BJ (cell line): ENCODE results near the gene SLC6A9. TPM values are rescaled to one million over a fixed set of nuclear protein-coding genes. Genes with fewer than 3 reads are reported as not detected.

Experiments used
- CTCF ChIA-PET: fragments of 350-600 bp; formaldehyde crosslinking; extraction: SDS; loops from one replicate; lab custom pipeline; 2021; ENCODE audit warnings: antibody characterized with exemption, inconsistent platforms; lab: Yijun Ruan, JAX
- POLR2A ChIA-PET: fragments of 300-600 bp; sonication (Branson Sonifier 250); formaldehyde crosslinking; extraction: SDS; loops from one replicate; lab custom pipeline; 2021; ENCODE audit warnings: antibody characterized with exemption; lab: Charles Lee
- DNase-seq: peaks from one replicate; pipeline ENCODE4 v3.0.0-alpha.2; 2011; ENCODE audit warnings: low read depth
- H3K27me3 ChIP-seq: 2 replicates; pipeline ENCODE4 v1.6.0; 2011; ENCODE audit warnings: low read length; ENCODE audit not compliant: control insufficient read depth, insufficient read depth
- H3K36me3 ChIP-seq: 2 replicates; pipeline ENCODE4 v1.5.1; 2011; ENCODE audit warnings: low read length; ENCODE audit not compliant: control insufficient read depth, insufficient read depth
- H3K4me3 ChIP-seq: 2 replicates; pipeline ENCODE4 v1.5.1; 2011; ENCODE audit warnings: low read depth, mild to moderate bottlenecking, control low read depth, low read length
- polyA plus RNA-seq: library from polyadenylated mRNA; depleted of rRNA; stranded (reverse); fragments of >200 nt; gene quantifications from 2 replicates; pipeline ENCODE4 v1.2.3, GENCODE V29; 2011
- TF ChIP-seq, protein P1 (sequence below): IDR thresholded peaks from 2 replicates; pipeline ENCODE4 v1.5.1; 2011; ENCODE audit warnings: low read depth, mild to moderate bottlenecking, control low read depth, inconsistent platforms, low read length, moderate library complexity; ENCODE audit not compliant: insufficient read depth

The SLC6A9 gene
- polyA plus RNA-seq, 1 experiment: 53.9 TPM

GRCh38 chr1:44037154-44037553 is 5.9 kb upstream of the SLC6A9 start:
- no peak for DNase-seq
- ChIA-PET CTCF (interaction anchor here (0.7 to 5.5 kb wide), 19 partner anchors 10 to 274 kb away, joined by 3 to 96 read pairs (median 4); partner anchors contain the start of genes ATP6V0B and DMAP1), POLR2A (interaction anchor here (0.6 kb wide), 1 partner anchor 11 kb away, joined by 3 read pairs; no protein-coding TSS in a partner anchor)
- Histone ChIP-seq H3K27me3 (no peaks in the 10 kb centered on the region), H3K36me3 (no peaks in the 10 kb centered on the region), H3K4me3 (no peak overlapping the region)
- TF ChIP-seq, protein P1, sequence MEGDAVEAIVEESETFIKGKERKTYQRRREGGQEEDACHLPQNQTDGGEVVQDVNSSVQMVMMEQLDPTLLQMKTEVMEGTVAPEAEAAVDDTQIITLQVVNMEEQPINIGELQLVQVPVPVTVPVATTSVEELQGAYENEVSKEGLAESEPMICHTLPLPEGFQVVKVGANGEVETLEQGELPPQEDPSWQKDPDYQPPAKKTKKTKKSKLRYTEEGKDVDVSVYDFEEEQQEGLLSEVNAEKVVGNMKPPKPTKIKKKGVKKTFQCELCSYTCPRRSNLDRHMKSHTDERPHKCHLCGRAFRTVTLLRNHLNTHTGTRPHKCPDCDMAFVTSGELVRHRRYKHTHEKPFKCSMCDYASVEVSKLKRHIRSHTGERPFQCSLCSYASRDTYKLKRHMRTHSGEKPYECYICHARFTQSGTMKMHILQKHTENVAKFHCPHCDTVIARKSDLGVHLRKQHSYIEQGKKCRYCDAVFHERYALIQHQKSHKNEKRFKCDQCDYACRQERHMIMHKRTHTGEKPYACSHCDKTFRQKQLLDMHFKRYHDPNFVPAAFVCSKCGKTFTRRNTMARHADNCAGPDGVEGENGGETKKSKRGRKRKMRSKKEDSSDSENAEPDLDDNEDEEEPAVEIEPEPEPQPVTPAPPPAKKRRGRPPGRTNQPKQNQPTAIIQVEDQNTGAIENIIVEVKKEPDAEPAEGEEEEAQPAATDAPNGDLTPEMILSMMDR: no peak

DNA sequence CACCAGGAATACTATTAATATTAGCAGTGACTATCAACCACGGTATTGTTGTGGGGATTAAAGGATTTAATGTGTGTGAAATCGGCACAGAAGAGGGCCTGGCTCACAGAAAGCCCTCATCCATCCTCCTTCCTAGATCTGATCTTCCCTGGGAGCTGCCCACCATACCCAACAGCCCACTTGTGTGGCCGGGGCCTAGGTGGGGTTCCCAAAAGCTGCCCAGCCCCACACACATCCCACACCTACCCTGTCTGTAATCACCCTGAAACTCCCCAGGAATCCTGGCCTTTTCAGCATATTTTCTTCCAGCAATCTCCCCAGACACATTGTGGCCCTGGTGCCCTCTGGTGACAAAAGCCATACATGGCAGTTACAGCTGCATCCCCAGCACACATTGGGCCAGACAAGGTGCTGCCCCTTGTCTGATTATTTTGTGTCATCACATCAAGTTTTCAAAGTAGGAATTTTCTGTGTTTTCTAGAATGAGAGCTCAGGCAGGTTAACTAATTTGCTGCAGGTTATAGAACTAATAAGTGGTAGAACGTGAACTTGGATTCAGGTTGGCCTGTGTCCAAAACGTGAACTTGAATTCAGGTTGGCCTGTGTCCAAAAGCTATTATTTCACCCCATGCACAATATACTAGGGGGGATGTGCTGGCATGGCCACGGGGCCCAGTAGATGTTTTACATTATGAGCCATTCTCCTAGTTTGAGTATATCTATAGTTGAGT is 5.3 kb upstream of the SLC6A9 start:
- Histone ChIP-seq H3K4me3 (no peak overlapping the region), H3K36me3 (no peaks in the 10 kb centered on the region), H3K27me3 (no peaks in the 10 kb centered on the region)
- TF ChIP-seq, protein P1: peak; percentile 80
- CTCF ChIA-PET: interaction anchor here (0.6 to 5.5 kb wide), 22 partner anchors 11 to 561 kb away, joined by 3 to 96 read pairs (median 4); partner anchors contain the start of genes ATP6V0B and DMAP1
- no peak for DNase-seq
- POLR2A ChIA-PET: interaction anchor here (0.6 kb wide), 1 partner anchor 12 kb away, joined by 3 read pairs; no protein-coding TSS in a partner anchor

GRCh38 chr1:44035726-44036408 is 4.6 kb upstream of the SLC6A9 start:
- POLR2A ChIA-PET: no interaction called here
- H3K4me3 ChIP-seq: no peak overlapping the region
- TF ChIP-seq, protein P1: no peak
- CTCF ChIA-PET: interaction anchor here (0.6 to 5.5 kb wide), 17 partner anchors 11 to 560 kb away, joined by 3 to 96 read pairs (median 4); no protein-coding TSS in a partner anchor
- H3K27me3 ChIP-seq: no peaks in the 10 kb centered on the region
- DNase-seq: no peak
- no peaks in the 10 kb centered on the region for H3K36me3 ChIP-seq

DNA sequence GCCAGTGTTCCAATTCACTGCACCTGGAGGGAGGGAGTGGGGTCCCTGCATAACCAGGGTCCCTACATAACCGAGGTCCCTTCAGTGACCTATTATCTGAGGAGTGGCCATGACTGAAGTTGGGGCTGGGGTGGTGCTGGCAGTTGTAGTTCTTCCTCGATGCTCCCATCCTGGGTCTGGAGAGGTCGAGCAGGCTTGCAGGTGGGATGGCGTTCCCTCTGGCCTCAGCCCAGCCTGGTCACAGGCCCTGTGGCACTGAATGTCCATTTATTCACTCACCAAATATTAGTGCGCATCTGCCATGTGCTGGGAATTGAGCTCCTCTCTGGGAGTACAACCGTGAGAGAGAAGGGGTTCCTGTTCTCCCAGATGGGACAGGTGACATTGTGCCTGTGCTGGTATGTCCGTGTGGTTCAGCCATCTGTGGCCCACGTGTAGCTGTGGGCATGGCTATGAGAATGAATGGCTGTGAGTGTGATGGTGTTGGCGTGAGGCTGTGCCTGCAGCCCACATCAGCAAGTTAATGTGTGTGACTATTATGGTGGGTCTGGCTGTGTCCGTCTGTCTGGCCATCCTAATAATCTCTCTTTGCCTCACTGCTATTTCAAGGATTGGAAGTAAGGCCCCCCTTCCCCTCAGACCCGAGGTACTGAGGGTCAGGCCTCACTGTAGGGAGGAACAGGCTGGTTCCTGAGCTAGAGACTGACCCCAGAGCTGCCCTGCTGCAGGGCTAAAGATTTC is 3.9 kb upstream of the SLC6A9 start:
- POLR2A ChIA-PET: no interaction called here
- Histone ChIP-seq H3K27me3 (no peaks in the 10 kb centered on the region), H3K4me3 (no peak overlapping the region), H3K36me3 (no peaks in the 10 kb centered on the region)
- no peak for DNase-seq
- TF ChIP-seq, protein P1: no peak
- CTCF ChIA-PET: interaction anchor here (0.7 to 5.5 kb wide), 10 partner anchors 9 to 271 kb away, joined by 3 to 96 read pairs (median 7); no protein-coding TSS in a partner anchor
